HL-60/S4 treated with retinoic acid at 250 ng/mL for 4 days and 3 days (cell line): Measurements from ENCODE around the gene KIF17.

ENCODE experiments used
- in situ Hi-C: fragments of 300-500 bp; cut with MboI; formaldehyde crosslinking; loops from 2 replicates; pipeline ENCODE4 v1.7.0; 2022; ENCODE audit warnings: low sequenced_read_pairs

KIF17 gene

DNA sequence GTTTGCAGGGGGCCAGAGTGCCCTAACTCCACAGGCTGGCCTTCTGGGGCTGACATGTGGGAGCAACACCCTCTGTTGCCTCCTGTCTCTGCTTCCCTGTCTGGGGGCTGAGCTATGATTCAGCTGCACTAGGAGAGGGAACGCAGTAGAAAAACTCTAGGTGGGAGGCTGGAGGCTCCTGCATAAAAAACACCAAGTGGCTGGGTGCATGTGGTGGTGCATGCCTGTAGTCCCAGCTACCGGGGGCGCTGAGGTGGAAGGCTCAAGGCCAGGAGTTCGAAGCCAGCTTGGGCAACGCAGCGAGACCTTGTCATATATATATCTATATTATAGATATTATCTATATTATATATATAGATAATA lies 5.6 kb downstream of the KIF17 start:
- in situ Hi-C loops = no loop called here

GRCh38 chr1:20711285-20712214 lies 6.3 kb downstream of the KIF17 start:
- in situ Hi-C loops = no loop called here

- in situ Hi-C loops = no loop called here
Measured at GRCh38 chr1:20710469-20711284, 7.1 kb downstream of the KIF17 start.

DNA sequence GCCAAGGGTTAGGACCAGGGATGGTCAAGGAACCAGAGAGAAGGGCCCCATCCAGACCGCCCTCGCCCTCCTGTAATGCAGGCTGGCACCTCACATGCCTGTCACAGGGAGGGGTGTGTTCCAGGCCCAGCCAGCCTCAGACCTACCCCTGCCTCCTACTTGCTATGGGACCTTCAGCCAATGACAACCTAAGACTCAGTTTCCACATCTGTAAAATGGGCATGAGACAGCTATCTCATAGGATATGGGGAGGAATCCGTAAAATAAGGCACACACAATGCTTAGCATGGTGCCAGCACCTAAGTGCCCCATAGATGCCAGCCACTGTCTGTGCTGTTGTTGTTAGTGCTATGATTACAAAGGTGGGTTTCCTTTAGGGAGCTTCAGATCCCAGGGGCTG lies 7.9 kb downstream of the KIF17 start:
- in situ Hi-C loops = no loop called here

GRCh38 chr1:20708891-20709290 lies 8.9 kb downstream of the KIF17 start:
- in situ Hi-C loops = no loop called here

- in situ Hi-C loops = no loop called here
Measured at GRCh38 chr1:20708057-20708456, 9.8 kb downstream of the KIF17 start.

- in situ Hi-C loops = no loop called here
Measured at GRCh38 chr1:20706841-20707240, 11.0 kb downstream of the KIF17 start.

DNA sequence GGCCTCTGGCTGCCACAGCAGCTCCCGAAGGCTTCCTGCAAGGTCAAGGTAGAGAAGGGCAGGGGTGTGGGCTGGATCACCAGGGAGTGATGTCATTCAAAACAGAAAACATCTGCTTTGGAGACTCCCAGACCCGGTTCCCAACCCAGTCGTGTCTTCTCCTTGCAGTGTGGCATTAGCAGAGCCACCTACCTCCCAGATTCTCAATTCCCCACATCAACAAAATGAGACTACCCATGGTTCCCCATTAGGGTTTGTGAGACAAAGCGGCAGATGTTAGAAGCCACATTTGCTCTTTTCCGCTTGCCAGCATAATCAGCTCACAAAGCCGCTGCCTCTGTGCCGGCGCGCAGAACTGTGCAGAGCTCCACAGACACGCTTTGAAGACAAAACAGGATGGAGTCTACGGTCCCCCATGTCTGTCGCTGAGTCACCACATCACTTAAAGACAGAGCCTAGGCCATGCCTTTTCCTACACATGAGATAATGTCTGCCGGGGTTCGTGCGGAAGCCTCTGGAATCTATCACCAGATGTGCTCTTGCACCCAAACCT lies 12.5 kb downstream of the KIF17 start:
- in situ Hi-C loops = no loop called here

DNA sequence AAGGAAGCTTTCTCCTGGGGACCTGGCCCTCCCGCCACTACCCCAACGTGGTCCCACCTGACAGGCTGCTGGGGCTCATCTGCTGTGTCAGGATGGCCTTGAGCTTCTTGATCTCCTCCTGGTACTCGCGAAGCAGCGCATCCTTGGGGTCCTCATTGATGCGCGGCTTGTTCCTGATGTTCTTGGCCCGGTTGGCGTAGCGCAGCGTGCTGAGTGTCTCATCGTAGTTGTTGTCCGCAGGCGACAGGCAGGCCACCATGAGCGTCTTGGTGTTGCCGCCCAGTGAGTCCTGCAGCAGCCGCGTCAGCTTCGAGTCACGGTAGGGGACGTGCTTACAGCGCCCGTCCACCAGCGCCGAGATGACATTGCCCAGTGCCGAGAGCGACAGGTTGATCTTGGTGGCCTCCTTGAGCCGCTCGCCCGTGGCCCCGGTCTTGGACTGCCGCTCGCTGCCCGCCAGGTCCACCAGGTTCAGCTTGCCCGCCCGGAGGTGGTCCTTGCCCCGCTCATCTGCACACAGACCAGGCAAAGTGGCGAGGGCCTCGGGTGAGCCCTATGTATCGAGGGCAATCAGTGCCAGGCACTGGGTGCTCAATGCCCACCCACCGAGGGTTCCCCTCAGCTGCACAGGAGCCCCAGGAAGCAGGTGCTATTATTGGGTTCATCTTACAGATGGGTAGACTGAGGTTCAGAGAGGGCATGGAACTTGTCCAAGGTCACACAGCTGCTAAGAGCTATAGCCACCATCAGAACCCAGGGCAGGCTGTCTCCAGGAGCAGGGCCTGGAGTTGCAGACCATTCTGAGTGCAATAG lies 13.2 kb downstream of the KIF17 start:
- in situ Hi-C loops = no loop called here

GRCh38 chr1:20703124-20703756 lies 14.6 kb downstream of the KIF17 start:
- in situ Hi-C loops = no loop called here

DNA sequence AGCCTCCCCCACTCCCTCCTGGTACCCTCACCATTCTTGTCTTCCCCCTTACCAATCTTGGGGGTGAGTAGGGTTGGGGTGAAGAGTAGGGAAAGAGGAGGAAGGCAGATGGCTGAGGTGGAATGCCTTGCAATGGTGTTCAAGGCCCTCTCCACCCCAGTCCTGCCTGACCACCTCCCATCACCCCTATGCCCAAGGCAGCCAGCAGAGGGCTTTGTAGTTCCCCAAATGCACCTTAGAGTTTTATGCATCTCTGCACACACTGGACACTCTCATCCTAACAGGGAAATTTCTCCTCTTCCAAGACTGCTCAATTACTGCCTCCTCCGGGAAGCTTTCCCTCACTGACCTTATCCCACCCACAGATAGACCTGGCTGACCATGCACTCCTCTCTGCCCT lies 15.4 kb downstream of the KIF17 start:
- in situ Hi-C loops = no loop called here

GRCh38 chr1:20701847-20702246 lies 16.0 kb downstream of the KIF17 start:
- in situ Hi-C loops = no loop called here

DNA sequence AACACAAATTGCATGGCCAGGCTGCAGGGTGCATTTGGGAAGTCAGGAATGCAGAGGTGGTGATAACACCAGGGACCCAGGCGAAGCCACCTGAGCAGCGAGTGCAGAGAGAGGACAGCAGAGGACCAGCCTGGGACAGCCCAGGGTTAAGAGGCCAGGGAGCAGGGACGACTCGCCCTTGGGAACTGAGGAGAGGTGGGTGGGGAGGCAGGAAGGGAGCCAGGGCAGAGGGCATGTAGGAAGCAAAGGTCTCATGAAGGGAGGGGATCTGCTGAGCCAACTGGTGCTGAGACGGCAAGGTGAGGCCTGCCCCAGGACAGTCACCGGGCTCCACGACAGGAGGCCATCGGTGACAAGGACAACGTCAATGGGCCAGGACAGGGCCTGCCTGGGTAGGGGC lies 16.4 kb downstream of the KIF17 start:
- in situ Hi-C loops = no loop called here

- in situ Hi-C loops = no loop called here
Measured at GRCh38 chr1:20700636-20701215, 17.1 kb downstream of the KIF17 start.

- in situ Hi-C loops = no loop called here
Measured at GRCh38 chr1:20699558-20699957, 18.2 kb downstream of the KIF17 start.

DNA sequence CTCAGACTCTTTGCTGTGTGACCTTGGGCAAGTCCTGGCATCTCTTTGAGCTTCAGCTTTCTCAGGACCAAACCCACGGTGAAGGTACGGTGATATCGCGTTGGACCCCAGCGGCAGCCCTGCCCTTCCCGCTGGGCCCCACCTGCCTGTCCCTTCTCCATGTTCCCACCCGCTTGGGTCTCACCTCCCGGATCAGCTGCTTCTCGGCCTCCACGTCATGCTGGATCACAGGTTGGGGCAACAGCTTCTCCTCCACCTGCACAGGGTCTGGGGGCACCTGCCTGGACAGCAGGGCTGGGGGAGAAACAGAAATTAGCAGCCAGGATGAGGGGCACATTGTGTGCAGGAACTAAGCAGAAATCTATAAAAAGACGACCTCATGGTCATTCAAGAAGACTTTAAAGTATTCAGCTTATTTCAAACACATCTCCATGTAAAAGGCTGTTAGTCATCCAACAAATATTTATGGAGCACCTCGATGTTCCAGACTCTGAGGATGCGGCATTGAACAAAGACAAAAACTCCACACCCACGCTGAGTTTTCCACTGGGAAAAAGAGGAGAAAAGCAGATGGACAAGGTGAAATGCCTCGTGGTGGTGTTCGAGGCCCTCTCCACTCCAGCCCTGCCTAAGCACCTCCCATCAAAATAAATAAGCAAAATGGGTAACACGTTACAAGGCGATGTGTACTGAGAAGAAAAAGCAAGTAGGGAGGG lies 19.5 kb downstream of the KIF17 start:
- in situ Hi-C loops = no loop called here

GRCh38 chr1:20697563-20697962 lies 20.2 kb downstream of the KIF17 start:
- in situ Hi-C loops = no loop called here

- in situ Hi-C loops = no loop called here
Measured at GRCh38 chr1:20696397-20697333, 21.1 kb downstream of the KIF17 start.
